HepG2 (cell line): ENCODE results near the gene ADAMTSL4. TPM values are rescaled to one million over a fixed set of nuclear protein-coding genes. Genes with fewer than 3 reads are reported as not detected.

ENCODE experiments used
- BHLHE40 ChIP-seq: IDR thresholded peaks from 2 replicates; pipeline ENCODE4 v1.6.1; 2011; ENCODE audit warnings: low read length, improper control_type of control experiment
- BRCA1 ChIP-seq: sonication (generic); formaldehyde crosslinking; IDR thresholded peaks from 2 replicates; pipeline ENCODE4 v1.4.0; 2020; ENCODE audit warnings: missing genetic modification reagents
- ELF3 ChIP-seq: IDR thresholded peaks from 2 replicates; pipeline ENCODE4 v1.6.1; 2016; ENCODE audit warnings: missing genetic modification reagents, missing compliant biosample characterization
- FOXK1 ChIP-seq: sonication (generic); formaldehyde crosslinking; IDR thresholded peaks from 2 replicates; pipeline ENCODE4 v1.4.0; 2020; ENCODE audit warnings: low read depth, missing genetic modification reagents, borderline replicate concordance
- KLF11 ChIP-seq: IDR thresholded peaks from 2 replicates; pipeline ENCODE4 v1.6.1; 2016; ENCODE audit warnings: missing compliant biosample characterization
- MAFG ChIP-seq: sonication (generic); formaldehyde crosslinking; IDR thresholded peaks from 2 replicates; pipeline ENCODE4 v1.5.1; 2020; ENCODE audit warnings: mild to moderate bottlenecking, missing genetic modification reagents
- NFE2L2 ChIP-seq: fragments of 150-350 bp; IDR thresholded peaks from 2 replicates; pipeline ENCODE4 v1.6.1; 2014; ENCODE audit warnings: low read length
- NPAS2 ChIP-seq: sonication (generic); formaldehyde crosslinking; IDR thresholded peaks from 2 replicates; pipeline ENCODE4 v1.8.0; 2022; ENCODE audit warnings: mild to moderate bottlenecking, missing genetic modification reagents, borderline replicate concordance
- PITX1 ChIP-seq: sonication (generic); formaldehyde crosslinking; IDR thresholded peaks from 2 replicates; pipeline ENCODE4 v1.5.1; 2020; ENCODE audit warnings: mild to moderate bottlenecking, missing genetic modification reagents
- RBM22 ChIP-seq: fragments of 200-400 bp; formaldehyde crosslinking; optimal IDR thresholded peaks from 2 replicates; pipeline ENCODE3; 2017; ENCODE audit warnings: mild to moderate bottlenecking, low read length, moderate library complexity
- REPIN1 ChIP-seq: sonication (generic); formaldehyde crosslinking; IDR thresholded peaks from 2 replicates; pipeline ENCODE4 v1.8.0; 2022; ENCODE audit warnings: missing genetic modification reagents, low read depth, mild to moderate bottlenecking, borderline replicate concordance
- SCMH1 ChIP-seq: sonication (generic); formaldehyde crosslinking; IDR thresholded peaks from 2 replicates; pipeline ENCODE4 v1.9.0; 2021; ENCODE audit warnings: missing genetic modification reagents, mild to moderate bottlenecking, borderline replicate concordance
- SMARCE1 ChIP-seq: fragments of 450-650 bp; IDR thresholded peaks from 2 replicates; pipeline ENCODE4 v1.6.1; 2017; ENCODE audit warnings: borderline replicate concordance
- ZBTB7A ChIP-seq: sonication (generic); formaldehyde crosslinking; IDR thresholded peaks from 2 replicates; pipeline ENCODE4 v1.8.0; 2022; ENCODE audit warnings: mild to moderate bottlenecking, missing genetic modification reagents
- ZNF24 ChIP-seq: fragments of 450-650 bp; IDR thresholded peaks from 2 replicates; pipeline ENCODE4 v1.6.1; 2017; ENCODE audit warnings: antibody characterized with exemption, mild to moderate bottlenecking
- ZNF441 ChIP-seq: sonication (generic); formaldehyde crosslinking; IDR thresholded peaks from 2 replicates; pipeline ENCODE4 v1.7.0; 2021; ENCODE audit warnings: missing genetic modification reagents, borderline replicate concordance
- ZNF510 ChIP-seq: sonication (generic); formaldehyde crosslinking; IDR thresholded peaks from 2 replicates; pipeline ENCODE4 v1.4.0; 2020; ENCODE audit warnings: low read depth, mild to moderate bottlenecking, missing genetic modification reagents
- ZNF766 ChIP-seq: sonication (generic); formaldehyde crosslinking; IDR thresholded peaks from 2 replicates; pipeline ENCODE4 v1.5.0; 2020; ENCODE audit warnings: missing genetic modification reagents, borderline replicate concordance
- ZNF781 ChIP-seq: sonication (generic); formaldehyde crosslinking; IDR thresholded peaks from 2 replicates; pipeline ENCODE4 v1.5.1; 2020; ENCODE audit warnings: borderline replicate concordance, mild to moderate bottlenecking, missing genetic modification reagents; ENCODE audit errors: not compliant biosample characterization
- polyA plus RNA-seq, 8 experiments: library from polyadenylated mRNA; depleted of rRNA in 3 of 8; stranded (reverse) in 7 of 8; unstranded in 1 of 8; fragments of >200 nt; fragmentation: Illumina TruSeq in 4 of 8; extraction: Trizol in 4 of 8; gene quantifications; 2 replicates each; pipeline versions ENCODE4 v1.2.1 to v1.2.3, GENCODE V29; 2011 to 2016; ENCODE audit warnings: low read depth in 4 of 8, missing spikeins in 1 of 8, mixed read lengths in 1 of 8; ENCODE audit not compliant: insufficient read depth in 1 of 8
- total RNA-seq, 5 experiments: library from RNA; depleted of rRNA; stranded (reverse); fragments of >200 nt; fragmentation: Illumina TruSeq; extraction: Trizol; gene quantifications; 2 replicates each; pipeline ENCODE4 v1.2.3, GENCODE V29; 2016; ENCODE audit warnings: low read depth in 1 of 5
- TF ChIP-seq, protein P1 (sequence below): sonication (generic); formaldehyde crosslinking; IDR thresholded peaks from 2 replicates; pipeline ENCODE4 v1.8.1; 2023; ENCODE audit warnings: missing genetic modification reagents, inconsistent platforms, borderline replicate concordance
- TF ChIP-seq, protein P2 (sequence below): sonication (generic); formaldehyde crosslinking; IDR thresholded peaks from 2 replicates; pipeline ENCODE4 v1.4.0; 2020; ENCODE audit warnings: missing genetic modification reagents
- TF ChIP-seq, protein P3 (sequence below): sonication (generic); formaldehyde crosslinking; IDR thresholded peaks from 2 replicates; pipeline ENCODE4 v1.5.0; 2020; ENCODE audit warnings: mild to moderate bottlenecking, low read depth, missing genetic modification reagents, borderline replicate concordance
- TF ChIP-seq, protein P4 (sequence below): sonication (generic); formaldehyde crosslinking; IDR thresholded peaks from 2 replicates; pipeline ENCODE4 v1.4.0; 2020; ENCODE audit warnings: missing genetic modification reagents; ENCODE audit errors: not compliant biosample characterization

The ADAMTSL4 gene
- total and polyA plus RNA-seq, 2 of the 13 experiments (the other 11 are each of a cell fraction or from before 2014, with no cell fraction given) = 3.9 to 16.4 TPM

DNA sequence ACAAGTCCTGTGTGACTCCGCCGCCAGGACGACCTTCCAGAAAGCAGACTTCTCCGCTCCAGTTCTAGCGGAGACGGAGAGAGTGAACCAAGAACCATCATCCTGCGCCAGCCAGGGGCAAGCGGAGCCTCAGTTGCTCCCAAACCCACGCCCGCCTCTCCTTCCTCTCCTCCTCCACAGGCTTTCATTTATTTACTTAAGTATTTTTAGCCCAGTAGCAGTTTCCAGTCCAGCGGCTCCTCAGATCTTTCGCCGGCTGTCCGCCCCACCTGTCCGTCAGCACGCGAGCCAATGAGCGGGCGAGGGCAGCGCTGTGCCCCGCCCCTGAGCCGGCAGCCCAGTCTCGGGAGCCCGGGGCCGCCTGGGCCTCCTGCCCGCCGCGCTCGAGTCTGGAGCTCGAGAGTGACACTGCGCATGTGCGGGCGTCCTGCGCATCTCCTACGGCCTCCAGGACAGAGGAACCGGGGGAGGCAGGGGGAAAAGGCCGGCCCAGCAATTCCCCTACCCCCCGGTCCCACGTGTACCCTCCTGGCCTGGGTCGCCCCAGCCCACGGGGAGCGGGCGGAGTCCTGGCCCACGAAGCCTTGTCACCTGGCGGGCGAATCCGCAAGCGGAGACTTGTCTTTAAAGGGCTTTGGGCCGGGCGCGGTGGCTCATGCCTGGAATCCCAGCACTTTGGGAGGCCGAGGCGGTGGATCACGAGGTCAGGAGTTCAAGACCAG lies 33.7 kb upstream of the ADAMTSL4 start, which contains the start of gene FALEC (continued):
- TF ChIP-seq, protein P1, sequence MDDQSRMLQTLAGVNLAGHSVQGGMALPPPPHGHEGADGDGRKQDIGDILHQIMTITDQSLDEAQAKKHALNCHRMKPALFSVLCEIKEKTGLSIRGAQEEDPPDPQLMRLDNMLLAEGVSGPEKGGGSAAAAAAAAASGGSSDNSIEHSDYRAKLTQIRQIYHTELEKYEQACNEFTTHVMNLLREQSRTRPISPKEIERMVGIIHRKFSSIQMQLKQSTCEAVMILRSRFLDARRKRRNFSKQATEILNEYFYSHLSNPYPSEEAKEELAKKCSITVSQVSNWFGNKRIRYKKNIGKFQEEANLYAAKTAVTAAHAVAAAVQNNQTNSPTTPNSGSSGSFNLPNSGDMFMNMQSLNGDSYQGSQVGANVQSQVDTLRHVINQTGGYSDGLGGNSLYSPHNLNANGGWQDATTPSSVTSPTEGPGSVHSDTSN (CRISPR knock-in tag) = no peak; the same call in 1 of the 2 replicates
- no peak for TF ChIP-seq ZNF24
- TF ChIP-seq FOXK1 (CRISPR knock-in tag) = 0 out of 2 replicates have a peak, but pooled peaks have one; percentile 30
- no peak for TF ChIP-seq ZNF766 (CRISPR knock-in tag)
- TF ChIP-seq BRCA1 = no peak
- TF ChIP-seq BHLHE40 = no peak; the same call in 1 of the 2 replicates
- TF ChIP-seq, protein P2, sequence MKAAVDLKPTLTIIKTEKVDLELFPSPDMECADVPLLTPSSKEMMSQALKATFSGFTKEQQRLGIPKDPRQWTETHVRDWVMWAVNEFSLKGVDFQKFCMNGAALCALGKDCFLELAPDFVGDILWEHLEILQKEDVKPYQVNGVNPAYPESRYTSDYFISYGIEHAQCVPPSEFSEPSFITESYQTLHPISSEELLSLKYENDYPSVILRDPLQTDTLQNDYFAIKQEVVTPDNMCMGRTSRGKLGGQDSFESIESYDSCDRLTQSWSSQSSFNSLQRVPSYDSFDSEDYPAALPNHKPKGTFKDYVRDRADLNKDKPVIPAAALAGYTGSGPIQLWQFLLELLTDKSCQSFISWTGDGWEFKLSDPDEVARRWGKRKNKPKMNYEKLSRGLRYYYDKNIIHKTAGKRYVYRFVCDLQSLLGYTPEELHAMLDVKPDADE (CRISPR knock-in tag) = no peak
- TF ChIP-seq ELF3 (CRISPR knock-in tag) = peak; percentile 37; the same call in 1 of the 2 replicates
- TF ChIP-seq, protein P3, sequence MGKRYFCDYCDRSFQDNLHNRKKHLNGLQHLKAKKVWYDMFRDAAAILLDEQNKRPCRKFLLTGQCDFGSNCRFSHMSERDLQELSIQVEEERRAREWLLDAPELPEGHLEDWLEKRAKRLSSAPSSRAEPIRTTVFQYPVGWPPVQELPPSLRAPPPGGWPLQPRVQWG = no peak
- TF ChIP-seq ZNF441 (CRISPR knock-in tag) = 0 out of 2 replicates have a peak, but pooled peaks have one; percentile 13
- peak; percentile 5; the same call in 1 of the 2 replicates for TF ChIP-seq REPIN1 (CRISPR knock-in tag)
- TF ChIP-seq ZNF781 = no peak
- TF ChIP-seq, protein P4, sequence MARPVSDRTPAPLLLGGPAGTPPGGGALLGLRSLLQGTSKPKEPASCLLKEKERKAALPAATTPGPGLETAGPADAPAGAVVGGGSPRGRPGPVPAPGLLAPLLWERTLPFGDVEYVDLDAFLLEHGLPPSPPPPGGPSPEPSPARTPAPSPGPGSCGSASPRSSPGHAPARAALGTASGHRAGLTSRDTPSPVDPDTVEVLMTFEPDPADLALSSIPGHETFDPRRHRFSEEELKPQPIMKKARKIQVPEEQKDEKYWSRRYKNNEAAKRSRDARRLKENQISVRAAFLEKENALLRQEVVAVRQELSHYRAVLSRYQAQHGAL (CRISPR knock-in tag) = no peak
- TF ChIP-seq MAFG (CRISPR knock-in tag) = no peak
- TF ChIP-seq PITX1 (CRISPR knock-in tag) = no peak
- no peak for TF ChIP-seq NPAS2 (CRISPR knock-in tag)
- TF ChIP-seq RBM22 = no peak
- TF ChIP-seq KLF11 (CRISPR knock-in tag) = no peak
- TF ChIP-seq NFE2L2 = no peak
- TF ChIP-seq ZNF510 (CRISPR knock-in tag) = no peak
- no peak for TF ChIP-seq ZBTB7A
- no peak for TF ChIP-seq SCMH1 (CRISPR knock-in tag)
- no peak for TF ChIP-seq SMARCE1
